ENCODE results near the gene IL18RAP.

GRCh38 chr2:102421890-102422759 lies 835 bp upstream of the IL18RAP start:
- TF ChIP-seq CTCF (IDR thresholded peaks at IDR 0.05) (no peak), EZH2 (IDR thresholded peaks at IDR 0.05) (no peak)

Data from neural progenitor cell (in vitro differentiated cells).